ENCODE data around the gene SLC22A1.
"Not testable (repeated sequence)": the region's sequence is repeated elsewhere in the genome, so short reads cannot be mapped to it uniquely, and the experiment has no call there.

SLC22A1 gene

DNA sequence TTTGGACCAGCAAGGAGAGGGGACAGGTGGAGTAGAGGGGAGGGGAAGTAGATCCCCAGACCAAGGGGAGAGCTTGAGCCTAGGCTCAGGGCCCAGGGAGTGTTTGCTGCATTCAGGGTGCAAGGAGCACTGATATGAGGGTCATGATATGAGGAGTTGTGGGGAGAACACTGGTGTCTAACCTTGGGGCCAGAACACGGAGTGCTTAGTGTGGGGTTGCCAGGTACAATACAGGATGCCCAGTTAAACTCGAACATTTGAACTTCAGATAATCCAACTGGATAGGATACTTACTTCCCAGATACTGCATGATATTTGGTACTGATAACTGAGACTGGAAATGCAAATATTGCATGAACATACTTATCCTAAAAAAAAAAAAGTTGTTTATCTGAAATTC, 2.4 kb downstream of the SLC22A1 start:
- DNase-seq (ENCODE audit: low read depth): no peak

DNA sequence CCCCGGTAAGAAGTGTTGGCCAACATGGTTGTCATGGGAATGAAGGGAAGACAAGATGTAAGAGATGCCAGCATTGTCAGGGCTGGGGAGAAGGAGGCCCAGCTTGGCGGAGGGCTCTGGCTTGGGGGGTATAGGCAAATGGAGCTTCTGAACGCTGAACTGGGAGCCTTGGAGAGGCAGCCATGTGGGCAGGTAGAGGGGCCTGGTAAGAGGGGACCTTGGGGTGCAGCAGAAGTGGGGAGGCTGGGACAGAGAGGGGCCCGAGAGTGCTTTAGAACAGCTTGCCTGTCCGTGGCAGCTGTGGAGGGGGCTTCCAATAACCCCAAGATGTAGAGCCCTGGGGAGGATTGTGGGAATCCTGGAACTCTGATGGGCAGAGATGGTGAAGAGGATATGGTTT, 3.0 kb downstream of the SLC22A1 start:
- DNase-seq (ENCODE audit: low read depth): no peak

DNA sequence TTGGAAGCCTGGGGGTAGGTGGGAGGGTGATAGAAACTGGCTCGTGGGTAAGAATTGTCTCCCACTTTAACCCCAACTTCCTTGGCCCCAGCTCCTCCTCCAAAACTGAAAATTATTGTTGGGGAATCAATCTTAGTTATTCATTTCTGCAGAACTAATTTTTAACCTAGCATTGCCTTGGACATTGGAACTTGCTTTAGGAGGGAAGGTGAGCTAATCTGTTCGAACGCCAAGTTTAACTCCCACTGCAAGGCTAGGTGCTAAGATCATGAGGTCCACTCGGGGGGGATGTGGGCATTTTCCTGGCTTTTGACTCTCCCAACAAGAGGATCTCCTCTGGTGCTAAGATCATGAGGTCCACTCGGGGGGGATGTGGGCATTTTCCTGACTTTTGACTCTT, 3.5 kb downstream of the SLC22A1 start:
- DNase-seq (ENCODE audit: low read depth): not testable (repeated sequence)

DNA sequence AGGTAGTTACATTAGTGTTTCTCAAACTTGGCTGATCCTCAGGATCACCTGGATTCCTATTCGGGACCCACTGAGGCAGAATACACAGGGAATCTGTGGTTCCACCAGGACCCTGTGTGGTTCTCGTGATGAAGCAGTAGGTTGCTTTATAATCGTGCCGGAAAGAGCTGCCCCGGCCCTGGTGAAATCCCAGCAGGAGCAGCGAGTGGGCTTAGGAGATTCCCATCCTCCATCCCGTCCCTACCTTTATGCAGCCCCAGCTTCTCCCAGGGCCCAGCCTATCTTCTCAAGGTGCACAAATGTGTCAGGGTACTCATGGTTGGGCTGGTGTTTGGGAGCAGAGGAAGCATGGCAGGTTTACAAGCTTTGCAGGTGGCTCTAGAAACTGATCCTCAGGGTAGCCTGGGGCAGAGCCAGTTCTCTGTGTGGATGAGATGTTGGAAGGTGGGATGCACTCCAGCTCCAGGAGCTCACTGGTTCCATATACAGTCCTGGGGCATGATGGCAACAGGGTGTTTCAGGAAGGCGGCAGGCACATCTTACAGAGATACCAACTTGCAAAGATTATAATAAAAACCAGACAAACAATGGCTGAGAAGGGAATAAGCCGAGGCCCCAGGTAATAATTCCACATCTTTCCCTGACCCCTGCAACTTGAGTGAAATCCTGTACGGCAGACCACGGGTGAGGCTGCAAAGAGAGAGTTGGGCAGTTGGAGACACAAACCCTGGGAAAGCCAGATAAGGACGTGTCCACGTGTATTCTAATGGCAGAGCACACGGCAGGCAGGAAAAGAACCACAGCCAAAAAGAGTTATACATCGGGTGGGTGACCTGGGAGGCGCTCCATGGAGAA, 5.9 kb downstream of the SLC22A1 start:
- DNase-seq (ENCODE audit: low read depth): no peak

DNA sequence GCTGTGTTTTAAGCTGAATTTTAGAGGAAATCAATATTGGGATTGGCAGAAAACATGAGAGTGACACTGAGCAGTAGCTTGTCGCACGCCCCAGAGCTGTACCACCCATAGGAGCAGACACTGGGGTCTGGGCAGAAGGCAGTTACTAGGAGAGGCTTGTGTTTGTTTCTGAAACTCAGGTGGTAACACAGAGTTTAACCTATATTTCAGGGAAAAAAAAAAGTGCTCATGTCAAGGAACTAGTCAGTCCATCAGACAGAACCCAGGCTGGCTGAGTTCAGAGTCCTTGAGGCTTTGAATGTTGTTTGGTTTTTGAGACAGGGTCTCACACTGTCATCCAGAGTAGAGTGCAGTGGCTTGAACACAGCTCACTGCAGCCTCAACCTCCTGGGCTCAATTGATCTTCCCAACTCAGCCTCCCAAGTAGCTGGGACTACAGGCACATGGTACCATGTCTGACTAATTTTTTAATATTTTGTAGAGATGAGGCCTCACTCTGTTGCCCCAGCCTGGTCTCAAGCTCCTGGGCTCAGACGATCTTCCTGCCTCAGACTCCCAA, 6.6 kb downstream of the SLC22A1 start:
- DNase-seq (ENCODE audit: low read depth): no peak

DNA sequence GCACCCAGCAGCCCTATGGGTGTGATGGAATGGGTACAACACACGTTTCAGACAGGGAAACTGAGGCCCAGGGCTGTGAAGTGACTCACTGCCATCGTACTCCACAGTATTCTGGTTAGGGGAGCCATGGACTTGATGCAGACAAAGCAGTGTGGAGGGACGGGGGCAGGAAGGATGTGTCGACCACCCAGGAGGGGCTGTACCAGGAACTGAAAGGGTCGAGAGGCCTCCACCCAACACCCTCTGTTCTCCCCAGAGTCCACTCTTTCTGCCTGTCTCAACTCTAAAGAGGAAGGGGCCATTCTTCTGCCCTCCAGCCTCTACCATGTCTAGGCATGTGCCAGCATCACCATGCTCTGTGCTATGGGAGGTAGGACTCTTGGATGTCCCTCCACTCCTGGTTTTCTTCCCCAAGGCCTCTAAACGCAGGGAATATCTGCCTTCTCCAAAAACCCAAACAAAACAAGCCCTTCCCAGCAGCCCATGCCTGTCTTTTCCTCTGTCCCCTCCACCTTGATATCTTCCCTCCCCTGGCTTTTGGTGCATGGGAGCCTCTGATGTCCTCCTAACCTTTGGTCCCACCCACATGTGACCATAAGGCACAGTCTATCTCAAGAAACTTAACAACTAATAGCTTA, 7.4 kb downstream of the SLC22A1 start:
- no peak for DNase-seq (ENCODE audit: low read depth)

DNA sequence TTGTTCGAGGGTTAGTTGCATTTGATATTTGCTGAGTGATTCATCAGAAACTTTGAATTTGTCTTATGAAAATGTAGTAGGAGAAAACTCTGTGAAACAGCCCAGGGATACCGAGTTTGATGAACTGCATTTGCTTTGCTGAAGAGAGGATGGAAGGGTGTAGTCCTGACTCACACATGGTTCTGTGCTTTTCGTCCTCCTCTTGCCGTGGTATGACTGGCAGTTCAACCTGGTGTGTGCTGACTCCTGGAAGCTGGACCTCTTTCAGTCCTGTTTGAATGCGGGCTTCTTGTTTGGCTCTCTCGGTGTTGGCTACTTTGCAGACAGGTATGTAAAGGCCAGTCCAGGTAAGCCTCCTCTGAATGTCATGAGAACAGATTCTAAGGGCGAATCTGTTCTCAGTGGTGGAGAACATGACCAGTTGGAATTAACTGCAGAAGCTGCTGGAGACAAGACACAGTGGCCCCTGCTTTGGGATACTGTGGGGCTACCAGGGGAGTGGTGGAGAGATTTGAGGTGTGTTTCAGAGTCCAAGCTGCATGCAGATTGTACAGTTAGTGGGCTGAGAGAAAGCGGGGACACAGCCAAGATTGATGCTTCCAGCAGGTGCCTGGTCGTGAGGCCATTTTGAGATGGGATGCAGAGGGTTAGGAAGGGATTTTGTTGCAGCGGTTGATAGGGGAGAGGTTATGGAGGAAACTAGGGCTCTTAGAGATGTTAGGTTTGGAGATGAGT, 8.4 kb downstream of the SLC22A1 start:
- DNase-seq (ENCODE audit: low read depth): no peak

DNA sequence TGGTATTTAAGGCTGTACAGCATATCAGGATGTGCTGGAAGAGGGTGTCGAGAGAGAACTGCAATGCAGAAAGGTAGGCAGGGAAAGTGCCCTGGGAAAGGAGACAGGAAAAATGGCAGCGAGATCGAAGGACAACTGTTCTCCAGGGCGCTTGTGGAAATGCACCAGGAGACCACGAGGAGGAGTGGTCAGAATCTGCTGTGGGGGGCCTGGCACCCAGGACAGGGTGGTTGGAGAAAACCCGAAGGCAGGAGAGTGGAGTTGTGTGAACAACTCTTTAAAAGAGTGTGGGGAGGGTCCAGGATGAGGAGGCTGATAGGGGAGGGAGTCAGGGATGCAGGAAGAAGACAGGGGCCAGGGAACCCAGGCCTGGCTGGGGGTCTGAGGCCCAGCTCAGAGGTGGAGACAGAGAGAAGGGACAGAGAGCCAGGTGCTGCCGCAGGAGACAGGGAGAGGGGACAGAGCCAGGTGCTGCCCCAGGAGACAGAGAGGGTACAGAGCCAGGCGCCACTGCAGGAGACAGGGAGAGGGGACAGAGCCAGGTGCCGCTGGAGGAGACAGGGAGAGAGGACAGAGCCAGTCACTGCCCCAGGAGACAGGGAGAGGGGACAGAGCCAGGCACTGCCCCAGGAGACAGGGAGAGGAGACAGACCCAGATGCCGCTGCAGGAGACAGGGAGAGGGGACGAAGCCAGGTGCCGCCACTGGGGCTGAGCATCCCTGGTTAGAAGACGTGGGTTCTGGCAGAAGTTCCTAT, 9.3 kb downstream of the SLC22A1 start:
- no peak for DNase-seq (ENCODE audit: low read depth)

DNA sequence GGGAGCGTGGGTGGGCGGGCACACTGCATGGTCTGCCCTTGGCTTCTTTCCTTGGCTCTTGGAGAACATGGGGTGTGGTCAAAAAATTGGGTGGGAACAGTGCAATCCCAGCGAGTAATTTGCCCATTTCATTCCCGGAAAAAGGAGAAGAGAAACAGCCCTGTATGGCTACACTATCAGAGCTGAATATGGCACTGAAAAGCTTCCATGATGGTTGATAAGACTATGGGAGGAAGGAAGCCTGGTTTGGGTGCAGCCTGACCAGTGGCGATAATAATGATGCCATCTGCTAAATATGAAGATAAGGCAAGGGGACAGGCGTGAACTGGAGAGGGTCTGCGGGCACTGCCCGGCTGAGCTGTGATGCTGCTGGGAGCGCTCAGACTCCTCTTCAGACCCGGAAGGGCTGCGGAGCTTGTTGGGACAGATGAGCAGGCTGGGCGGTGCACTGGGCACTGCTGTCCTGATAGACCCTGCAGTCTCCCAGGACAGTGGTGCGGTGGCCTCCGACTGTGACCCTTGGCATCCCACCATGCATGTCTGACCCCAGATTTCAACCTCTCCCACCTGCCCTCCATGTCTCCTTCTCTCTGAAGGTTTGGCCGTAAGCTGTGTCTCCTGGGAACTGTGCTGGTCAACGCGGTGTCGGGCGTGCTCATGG, 10.2 kb downstream of the SLC22A1 start:
- no peak for DNase-seq (ENCODE audit: low read depth)

DNA sequence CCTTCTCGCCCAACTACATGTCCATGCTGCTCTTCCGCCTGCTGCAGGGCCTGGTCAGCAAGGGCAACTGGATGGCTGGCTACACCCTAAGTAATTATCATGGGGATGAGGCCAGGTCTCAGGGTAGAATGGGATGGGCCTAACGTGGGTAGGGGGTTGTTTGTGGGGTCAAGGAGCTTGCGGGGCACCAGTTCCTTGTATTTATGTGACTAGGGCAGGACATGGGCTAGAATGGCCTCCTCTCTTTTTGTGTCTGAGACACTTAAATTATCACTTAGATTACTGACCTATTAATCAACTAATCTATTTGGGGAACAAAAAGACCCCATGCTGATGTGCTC, 10.7 kb downstream of the SLC22A1 start:
- DNase-seq (ENCODE audit: low read depth): no peak

DNA sequence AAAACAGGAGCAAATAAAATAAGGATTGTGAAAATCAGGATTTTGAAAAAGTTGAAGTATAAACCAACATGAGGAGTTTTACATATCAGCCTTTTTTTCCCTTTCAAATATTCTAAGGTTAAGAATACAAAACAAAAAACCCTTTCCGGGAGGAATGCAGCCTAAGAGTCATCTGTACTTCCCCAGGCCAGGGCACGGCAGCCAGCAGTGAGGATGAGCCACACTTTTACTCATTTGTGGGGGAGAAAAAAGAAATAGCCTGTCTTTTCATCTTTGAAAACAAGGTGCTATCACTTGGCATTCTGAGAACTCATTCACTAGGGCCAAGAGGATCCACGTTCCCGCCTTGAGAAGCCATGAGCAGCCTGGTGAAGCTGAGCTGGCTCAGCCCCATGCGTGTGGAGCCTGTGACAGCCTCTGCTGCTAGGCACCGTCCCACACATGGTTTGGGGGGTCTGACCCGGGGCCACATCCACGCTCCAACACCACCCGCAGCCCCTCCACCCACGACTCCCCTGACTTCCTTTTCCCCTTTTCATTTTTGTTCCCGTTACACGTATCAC, 11.2 kb downstream of the SLC22A1 start:
- no peak for DNase-seq (ENCODE audit: low read depth)

DNA sequence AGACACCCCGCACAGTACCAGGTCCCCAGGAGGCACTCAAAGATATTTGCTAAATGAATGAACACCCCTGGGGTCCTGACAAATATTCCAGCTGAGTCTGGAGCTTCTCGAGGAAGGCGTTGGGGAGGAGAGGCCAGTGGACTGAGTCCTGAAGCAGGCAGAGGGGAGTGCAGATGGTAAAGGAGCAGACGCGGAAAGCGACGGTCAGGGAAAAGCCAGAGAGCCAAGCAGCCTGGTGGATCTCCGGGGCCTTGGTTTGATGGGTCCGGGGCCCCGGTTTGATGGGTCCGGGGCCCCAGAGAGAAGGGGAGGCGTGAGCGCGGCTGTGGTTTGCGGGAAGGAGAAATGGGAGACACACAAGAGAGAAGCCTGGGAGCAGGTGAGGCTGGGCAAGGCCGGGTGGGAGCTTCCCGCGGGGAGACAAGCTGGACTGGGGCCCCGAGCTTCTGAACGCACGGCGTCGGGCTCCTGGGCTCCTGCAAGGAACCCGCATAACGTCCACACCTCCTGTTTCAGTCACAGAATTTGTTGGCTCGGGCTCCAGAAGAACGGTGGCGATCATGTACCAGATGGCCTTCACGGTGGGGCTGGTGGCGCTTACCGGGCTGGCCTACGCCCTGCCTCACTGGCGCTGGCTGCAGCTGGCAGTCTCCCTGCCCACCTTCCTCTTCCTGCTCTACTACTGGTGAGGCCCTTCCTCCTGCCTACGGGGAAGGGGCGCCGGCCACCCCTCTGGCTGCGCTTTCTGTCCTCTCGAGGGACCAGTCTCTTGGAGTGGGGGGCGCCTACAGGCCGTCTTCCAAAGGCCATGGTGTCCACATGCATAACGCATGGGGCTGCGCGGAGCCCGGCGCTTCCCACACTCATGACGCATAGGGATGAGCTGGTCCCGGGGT, 12.1 kb downstream of the SLC22A1 start:
- DNase-seq (ENCODE audit: low read depth): no peak

DNA sequence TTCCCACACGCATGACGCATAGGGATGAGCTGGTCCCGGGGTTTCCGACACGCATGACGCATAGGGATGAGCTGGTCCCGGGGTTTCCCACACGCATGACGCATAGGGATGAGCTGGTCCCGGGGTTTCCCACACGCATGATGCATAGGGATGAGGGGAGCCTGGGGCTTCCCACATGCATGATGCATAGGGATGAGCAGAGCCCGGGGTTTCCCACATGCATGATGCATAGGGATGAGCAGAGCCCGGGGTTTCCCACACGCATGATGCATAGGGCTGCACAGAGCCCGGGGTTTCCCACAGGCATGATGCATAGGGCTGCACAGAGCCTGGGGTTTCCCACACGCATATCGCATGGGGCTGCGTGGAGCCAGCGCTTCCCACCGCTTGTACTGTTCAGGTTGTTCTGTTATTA, 12.7 kb downstream of the SLC22A1 start:
- DNase-seq (ENCODE audit: low read depth): peak; percentile 22

DNA sequence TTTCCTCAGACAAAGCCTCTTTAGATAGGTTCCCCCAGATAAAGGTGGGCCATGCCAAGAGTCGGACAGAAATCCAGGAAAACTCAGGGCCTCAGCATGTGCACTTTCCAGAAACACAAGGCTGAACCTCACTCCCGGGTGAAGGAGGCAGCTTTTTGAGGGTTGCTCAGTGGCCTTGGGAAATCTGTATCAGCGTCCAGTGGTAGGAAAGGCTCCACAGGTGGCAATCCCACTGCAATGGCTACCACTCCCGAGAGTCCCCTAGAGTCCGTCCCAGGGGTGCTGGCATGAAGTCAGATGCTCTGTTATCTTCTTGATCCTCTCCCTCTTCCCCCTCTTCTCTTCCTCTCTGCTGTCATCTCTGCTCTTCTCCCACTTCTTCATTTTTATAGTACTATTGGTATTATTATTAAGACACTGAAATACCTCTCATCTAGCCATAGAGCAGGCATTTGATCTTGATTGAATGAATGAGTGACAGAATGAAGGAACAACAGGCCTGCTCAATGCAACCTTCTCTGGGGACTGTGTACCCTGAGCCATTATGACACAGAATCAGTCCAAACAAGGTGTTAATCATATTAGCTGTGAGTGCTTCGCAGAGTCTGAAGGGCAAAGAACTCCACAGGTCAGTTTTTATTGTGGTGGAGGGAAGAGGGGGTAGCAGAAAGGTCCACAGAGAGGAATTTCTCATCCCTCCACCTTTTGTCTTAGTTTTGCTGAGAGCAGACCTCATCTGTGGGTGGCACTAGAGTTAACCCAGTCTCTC, 13.3 kb downstream of the SLC22A1 start:
- no peak for DNase-seq (ENCODE audit: low read depth)

DNA sequence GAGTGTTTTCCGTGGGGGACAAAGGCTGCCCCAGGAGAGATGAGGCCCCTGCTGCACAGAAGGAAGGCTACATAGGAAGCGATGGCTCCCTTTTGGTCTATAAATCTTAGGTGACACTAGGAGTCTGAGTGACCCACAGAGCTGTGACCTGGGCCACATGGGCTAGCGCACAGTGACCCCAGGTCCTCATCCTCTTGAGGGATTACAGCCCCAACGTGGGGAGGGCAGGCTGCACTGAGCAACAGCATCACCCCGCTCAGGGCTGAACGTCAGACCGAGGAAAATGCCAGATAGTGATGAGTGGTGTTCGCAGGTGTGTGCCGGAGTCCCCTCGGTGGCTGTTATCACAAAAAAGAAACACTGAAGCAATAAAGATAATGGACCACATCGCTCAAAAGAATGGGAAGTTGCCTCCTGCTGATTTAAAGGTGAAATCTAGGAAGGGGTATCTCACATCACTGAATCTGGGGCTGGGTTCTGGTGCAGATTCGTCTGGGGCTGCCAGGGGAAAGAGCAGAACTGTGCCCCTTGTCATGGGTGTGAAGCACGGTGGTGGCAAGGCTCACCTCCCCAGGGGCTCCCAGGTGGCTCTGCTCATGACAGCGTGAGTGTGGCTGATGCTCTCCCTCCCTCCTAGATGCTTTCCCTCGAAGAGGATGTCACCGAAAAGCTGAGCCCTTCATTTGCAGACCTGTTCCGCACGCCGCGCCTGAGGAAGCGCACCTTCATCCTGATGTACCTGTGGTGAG, 14.5 kb downstream of the SLC22A1 start:
- no peak for DNase-seq (ENCODE audit: low read depth)

DNA sequence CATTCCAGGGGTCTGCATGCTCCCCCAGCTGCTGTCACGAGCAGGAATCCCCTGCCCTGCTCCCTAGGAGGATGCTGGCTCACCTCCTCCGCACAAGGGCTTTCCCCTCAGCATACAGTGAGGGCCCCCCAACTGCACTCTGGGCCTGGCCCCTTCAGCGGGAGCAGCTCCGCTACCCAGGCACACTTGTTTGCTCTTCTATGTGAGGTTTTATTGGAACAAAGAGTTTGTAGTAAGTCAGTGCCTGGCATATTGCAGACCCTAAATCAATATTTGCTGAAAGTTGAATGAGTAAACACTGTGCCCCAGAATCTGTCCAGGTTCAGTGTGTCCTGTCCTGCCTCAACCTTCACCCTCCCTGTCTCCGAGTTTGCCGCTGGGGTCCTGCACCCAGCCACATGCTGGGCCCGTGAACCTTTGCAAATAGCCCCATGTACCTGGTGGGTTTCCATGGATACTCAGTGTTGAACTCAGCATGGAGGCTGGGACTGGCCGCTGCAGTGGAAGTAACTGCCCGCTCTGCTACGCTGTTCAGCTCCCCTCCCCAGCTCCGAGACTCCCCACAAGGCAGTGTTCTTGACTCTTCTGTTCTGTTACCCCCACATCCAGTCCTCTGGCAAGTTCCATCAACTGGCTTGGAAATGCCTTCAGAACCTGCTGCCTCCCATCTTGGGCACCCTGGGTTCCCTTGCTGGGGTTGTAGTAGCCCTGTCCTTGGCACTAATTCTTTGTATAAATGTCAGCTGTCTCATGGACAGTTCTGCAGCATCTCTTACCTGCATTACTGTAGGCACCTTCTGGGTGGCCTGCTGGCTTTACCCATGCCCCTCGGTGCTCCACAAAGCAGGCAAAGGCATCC, 15.7 kb downstream of the SLC22A1 start:
- no peak for DNase-seq (ENCODE audit: low read depth)

DNA sequence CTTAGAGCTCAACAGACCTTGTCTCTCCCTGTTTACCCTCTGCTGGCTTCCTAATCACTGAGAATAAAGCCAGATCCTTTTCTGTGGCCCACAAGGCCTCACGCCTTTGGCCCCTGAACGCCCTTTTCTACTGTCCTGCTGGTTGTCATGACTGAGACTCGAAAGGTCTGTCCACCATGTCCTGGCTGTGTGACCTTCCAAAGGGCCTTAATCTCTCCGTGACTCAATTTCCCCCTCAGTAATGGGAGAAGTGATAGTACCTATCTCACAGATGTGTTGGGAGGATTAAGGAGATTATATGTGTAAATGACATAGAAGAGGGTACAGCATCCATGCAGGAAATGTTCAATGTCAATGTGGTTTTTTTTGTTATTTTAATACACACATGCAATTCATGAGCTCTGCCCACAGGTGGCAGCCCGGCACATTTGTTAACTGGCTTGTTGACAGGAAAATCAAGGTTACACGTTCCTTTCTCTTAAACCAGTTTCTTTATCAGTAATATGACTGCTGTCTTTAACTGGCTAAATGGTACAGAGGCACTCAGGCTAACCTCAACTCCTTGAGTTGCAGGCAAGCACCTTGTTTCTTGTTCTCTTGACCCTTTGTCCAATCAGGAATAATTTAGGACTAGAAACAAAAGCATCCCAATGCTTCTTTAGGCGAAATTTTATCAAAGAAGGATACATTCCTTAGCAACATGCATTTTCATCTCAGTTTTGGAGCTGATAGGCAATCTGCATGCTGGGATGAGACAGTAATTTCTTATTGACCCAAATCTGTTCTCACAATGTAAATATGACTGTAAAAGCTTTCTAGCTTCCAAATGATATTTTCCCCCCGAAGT, 16.6 kb downstream of the SLC22A1 start:
- DNase-seq (ENCODE audit: low read depth): peak; percentile 55

Data from activated T-cell treated with anti-CD3 and anti-CD28 coated beads for 48 hours (primary cell).